Transverse colon (tissue), 4 donors: Measurements from ENCODE around the gene SPTA1. TPM values are rescaled to one million over a fixed set of nuclear protein-coding genes. Genes with fewer than 3 reads are reported as not detected.

Experiments used
- DNase-seq: peaks from one replicate; pipeline ENCODE4 v3.0.0-alpha.2; 2019
- H3K27ac ChIP-seq, 4 donors: fragments of 200-600 bp; sonication (generic); 2 replicates each; pipeline ENCODE4 v1.5.1; 2016 to 2018; ENCODE audit warnings: inconsistent platforms in 4 of 4
- H3K27me3 ChIP-seq: fragments of 200-600 bp; sonication (generic); 2 replicates; pipeline ENCODE4 v1.5.1; 2017; ENCODE audit warnings: inconsistent platforms
- H3K36me3 ChIP-seq, 4 donors: fragments of 200-600 bp; sonication (generic); 2 replicates each; pipeline ENCODE4 v1.5.1; 2017 to 2019; ENCODE audit warnings: inconsistent platforms in 4 of 4
- H3K4me1 ChIP-seq, 4 donors: fragments of 200-600 bp; sonication (generic); 2 replicates each; pipeline ENCODE4 v1.5.1; 2017 to 2020; ENCODE audit warnings: inconsistent platforms in 4 of 4
- H3K4me3 ChIP-seq, 4 donors: fragments of 200-600 bp; sonication (generic); 1 replicate in 1 of 4; 2 replicates in 3 of 4; pipeline versions ENCODE4 v1.5.1 to v1.6.1; 2017 to 2019; ENCODE audit warnings: inconsistent platforms in 4 of 4
- H3K9me3 ChIP-seq, 2 donors: fragments of 200-600 bp; sonication (generic); 2 replicates each; pipeline ENCODE4 v1.5.1; 2017 to 2019; ENCODE audit warnings: inconsistent platforms in 2 of 2
- CTCF ChIP-seq, 5 experiments: fragments of 200-600 bp in 3 of 5; fragments of 450-650 bp in 2 of 5; sonication (generic) in 3 of 5; IDR thresholded peaks; 1 replicate in 2 of 5; 2 replicates in 3 of 5; pipeline ENCODE4 v1.5.1; 2016 to 2017; ENCODE audit warnings: antibody characterized with exemption in 5 of 5, inconsistent platforms in 3 of 5, mild to moderate bottlenecking in 2 of 5, moderate library complexity in 1 of 5
- EP300 ChIP-seq: sonication (generic); formaldehyde crosslinking; IDR thresholded peaks from one replicate; pipeline ENCODE4 v1.6.1; 2017; ENCODE audit warnings: antibody characterized with exemption, low read depth
- POLR2A ChIP-seq: fragments of 450-650 bp; IDR thresholded peaks from one replicate; pipeline ENCODE4 v1.6.1; 2016; ENCODE audit warnings: antibody characterized with exemption, mild to moderate bottlenecking, moderate library complexity
- POLR2AphosphoS5 ChIP-seq, 3 donors: sonication (generic); formaldehyde crosslinking; IDR thresholded peaks; one replicate each; pipeline ENCODE4 v1.6.1; 2016; ENCODE audit warnings: antibody characterized with exemption in 3 of 3
- WGBS, 2 donors: methylation state at CpG; one replicate each; pipeline ENCODE4 v1.1.5; 2018; ENCODE audit warnings: low coverage in 1 of 2; 5-methylcytosine and 5-hydroxymethylcytosine counted together
- in situ Hi-C, 4 donors: fragments of 200-750 bp; cut with MboI; loops; one replicate each; pipeline versions ENCODE4 v1.15.0 to v1.15.1; 2017; ENCODE audit warnings: low sequenced_read_pairs in 3 of 4, low pct_ligation_motif_present in 1 of 4, low pct_unique_long_range_greater_than_20kb in 1 of 4
- intact Hi-C: fragments of 100-400 bp; cut with DNase I; formaldehyde crosslinking; loops from one replicate; pipeline ENCODE4 v1.15.1; 2023; ENCODE audit warnings: low total_unique reads
- total RNA-seq, 4 donors: library from RNA; depleted of rRNA; stranded (reverse); fragments of >200 nt; gene quantifications; one replicate each; pipeline ENCODE4 v1.1.0, GENCODE V29; 2016

The SPTA1 gene
- total RNA-seq, 4 donors from 2014 or later = under 0.01 TPM; not detected in 3

- Histone ChIP-seq H3K36me3 (no peaks in the 10 kb centered on the region), H3K4me3 (no peak overlapping the region)
- in situ Hi-C loops = no loop called here
Measured at GRCh38 chr1:158687037-158687436, 522 bp upstream of the SPTA1 start.

DNA sequence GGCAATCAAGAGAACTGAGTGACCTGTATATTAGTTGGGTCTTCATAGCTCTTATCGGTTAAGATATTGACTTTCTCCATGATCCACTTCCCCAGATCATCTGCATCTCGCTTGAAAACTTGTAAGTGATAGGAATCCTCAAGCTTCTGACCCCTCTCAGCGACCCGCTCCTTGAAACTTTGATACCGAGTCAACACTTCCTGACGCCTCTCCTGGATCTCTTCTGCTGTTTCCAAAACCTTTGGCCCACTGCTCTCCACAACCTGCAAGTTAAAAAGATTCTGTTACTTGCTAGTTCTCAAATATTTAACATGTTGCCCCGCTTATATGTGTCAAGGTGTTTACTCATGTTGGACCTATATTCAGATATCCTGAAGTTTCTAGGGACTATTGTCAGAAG lies 1.4 kb downstream of the SPTA1 start:
- H3K27ac ChIP-seq = no peak overlapping the region
- H3K27me3 ChIP-seq = no peaks in the 10 kb centered on the region
- no peak overlapping the region for H3K4me3 ChIP-seq
- no peaks in the 10 kb centered on the region for H3K9me3 ChIP-seq
- intact Hi-C loops (no loop called here), in situ Hi-C loops (no loop called here)
- 64 to 66% methylated on average over 5 to 7 of the region's 7 CpGs for WGBS, 2 donors
- no peak for TF ChIP-seq POLR2A
- no peak for TF ChIP-seq CTCF (IDR thresholded peaks at IDR 0.05)
- no peak for TF ChIP-seq EP300
- no peak for TF ChIP-seq POLR2AphosphoS5 (IDR thresholded peaks at IDR 0.05)
- no peaks in the 10 kb centered on the region for H3K4me1 ChIP-seq
- no peak for DNase-seq
- no peaks in the 10 kb centered on the region for H3K36me3 ChIP-seq

More at GRCh38 chr1:158687037-158687436, 522 bp upstream of the SPTA1 start:
- Histone ChIP-seq H3K27ac (no peak overlapping the region), H3K27me3 (no peaks in the 10 kb centered on the region), H3K4me1 (no peaks in the 10 kb centered on the region), H3K9me3 (no peaks in the 10 kb centered on the region)
- intact Hi-C loops = no loop called here
- no peak for DNase-seq
- TF ChIP-seq CTCF (IDR thresholded peaks at IDR 0.05) (no peak), POLR2A (no peak), EP300 (no peak), POLR2AphosphoS5 (IDR thresholded peaks at IDR 0.05) (no peak)

DNA sequence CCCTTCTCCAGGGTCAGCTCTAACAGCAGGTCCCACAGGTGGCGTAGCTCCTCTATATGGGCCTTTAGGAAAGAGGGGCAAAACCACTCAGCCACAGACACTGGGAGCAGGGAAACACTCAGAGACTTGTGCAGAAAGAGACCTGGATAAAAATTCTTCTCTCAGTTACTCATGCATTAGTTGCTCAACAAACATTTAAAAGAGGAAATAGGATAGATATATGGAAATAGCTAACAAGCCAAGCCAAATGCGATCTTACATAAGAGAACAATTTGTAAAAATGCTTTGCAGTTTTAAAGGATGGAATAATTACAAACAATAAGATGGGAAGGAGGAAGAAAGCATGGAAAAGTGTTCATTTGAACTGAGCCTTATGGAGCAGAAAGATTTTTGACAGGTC lies 4.9 kb downstream of the SPTA1 start:
- in situ Hi-C loops = no loop called here
- Histone ChIP-seq H3K36me3 (no peaks in the 10 kb centered on the region), H3K27ac (no peak overlapping the region), H3K4me1 (no peaks in the 10 kb centered on the region), H3K27me3 (no peaks in the 10 kb centered on the region), H3K9me3 (no peaks in the 10 kb centered on the region), H3K4me3 (no peak overlapping the region)
- 83 to 95% methylated on average over 1 to 2 of the region's 2 CpGs for WGBS, 2 donors
- no peak for DNase-seq
- TF ChIP-seq POLR2A (no peak), CTCF (IDR thresholded peaks at IDR 0.05) (no peak), POLR2AphosphoS5 (IDR thresholded peaks at IDR 0.05) (no peak), EP300 (no peak)
- intact Hi-C loops = no loop called here

DNA sequence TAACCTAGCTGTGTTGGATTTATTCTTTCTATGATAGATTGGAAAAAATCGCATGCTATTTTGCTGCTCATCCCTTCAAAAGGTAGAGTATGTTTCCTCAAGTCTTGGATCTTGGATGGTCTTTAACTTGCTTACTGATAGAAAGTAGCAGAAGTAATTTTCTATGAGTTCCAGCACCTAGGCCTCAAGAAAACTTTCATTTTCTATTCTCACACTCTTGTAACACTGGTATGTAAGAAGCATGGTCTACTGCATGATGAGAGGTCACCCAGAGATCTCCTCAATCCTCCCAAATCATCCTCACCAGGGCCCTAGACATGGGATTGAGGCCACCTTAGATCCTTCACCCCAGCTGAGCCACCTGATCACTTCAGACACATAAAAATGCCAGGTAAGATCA lies 7.2 kb downstream of the SPTA1 start:
- no peak for DNase-seq
- no peaks in the 10 kb centered on the region for H3K4me1 ChIP-seq
- H3K9me3 ChIP-seq = no peaks in the 10 kb centered on the region
- WGBS, 2 donors = 88 to 97% methylated on average over 1 of the region's 1 CpG
- intact Hi-C loops = no loop called here
- TF ChIP-seq EP300 (no peak), POLR2A (no peak)
- no peak overlapping the region for H3K27ac ChIP-seq
- no peaks in the 10 kb centered on the region for H3K36me3 ChIP-seq
- in situ Hi-C loops = no loop called here
- no peak overlapping the region for H3K4me3 ChIP-seq
- no peaks in the 10 kb centered on the region for H3K27me3 ChIP-seq

- Histone ChIP-seq H3K27me3 (no peaks in the 10 kb centered on the region), H3K27ac (no peak overlapping the region), H3K9me3 (no peaks in the 10 kb centered on the region), H3K36me3 (no peaks in the 10 kb centered on the region), H3K4me1 (no peaks in the 10 kb centered on the region), H3K4me3 (no peak overlapping the region)
- TF ChIP-seq CTCF (IDR thresholded peaks at IDR 0.05) (no peak), POLR2A (no peak), POLR2AphosphoS5 (IDR thresholded peaks at IDR 0.05) (no peak), EP300 (no peak)
- no peak for DNase-seq
- WGBS, 2 donors = 64 to 90% methylated on average over 2 to 4 of the region's 4 CpGs
- in situ Hi-C loops = no loop called here
- intact Hi-C loops = no loop called here
Measured at GRCh38 chr1:158675563-158676323, 10.8 kb downstream of the SPTA1 start.
